H9 (cell line): ENCODE data around the gene FANCF. TPM values are rescaled to one million over a fixed set of nuclear protein-coding genes. Genes with fewer than 3 reads are reported as not detected.

Experiments
- DNase-seq: peaks from one replicate; pipeline ENCODE4 v3.0.0-alpha.2; 2017
- H2AFZ ChIP-seq: one replicate; pipeline ENCODE4 v1.6.1; 2013; ENCODE audit warnings: mild to moderate bottlenecking, low read length, control low read depth, moderate library complexity
- H2AK5ac ChIP-seq: 2 replicates; pipeline ENCODE4 v1.6.1; 2013; ENCODE audit warnings: low read length, control low read depth, mixed read lengths; ENCODE audit not compliant: insufficient read length
- H2BK120ac ChIP-seq: one replicate; pipeline ENCODE4 v1.6.1; 2013; ENCODE audit warnings: low read depth, mild to moderate bottlenecking, low read length, control low read depth, inconsistent platforms; ENCODE audit not compliant: poor library complexity, severe bottlenecking
- H2BK12ac ChIP-seq: 2 replicates; pipeline ENCODE4 v1.6.1; 2013; ENCODE audit warnings: low read length, control low read depth, mixed read lengths, low read depth; ENCODE audit not compliant: insufficient read length
- H2BK15ac ChIP-seq: 2 replicates; pipeline ENCODE4 v1.6.1; 2013; ENCODE audit warnings: low read depth, low read length, control low read depth
- H2BK20ac ChIP-seq: one replicate; pipeline ENCODE4 v1.6.1; 2013; ENCODE audit warnings: low read depth, mild to moderate bottlenecking, low read length, control low read depth, inconsistent platforms; ENCODE audit not compliant: poor library complexity, severe bottlenecking
- H2BK5ac ChIP-seq: 2 replicates; pipeline ENCODE4 v1.6.1; 2013; ENCODE audit warnings: low read length, control low read depth, mixed read lengths; ENCODE audit not compliant: insufficient read length
- H3K14ac ChIP-seq: 2 replicates; pipeline ENCODE4 v1.6.1; 2013; ENCODE audit warnings: low read length, control low read depth; ENCODE audit not compliant: insufficient read depth
- H3K18ac ChIP-seq: 2 replicates; pipeline ENCODE4 v1.6.1; 2013; ENCODE audit warnings: low read depth, mild to moderate bottlenecking, mixed read lengths, low read length, control low read depth; ENCODE audit not compliant: insufficient read length
- H3K23ac ChIP-seq: 2 replicates; pipeline ENCODE4 v1.6.1; 2013; ENCODE audit warnings: low read length, control low read depth, mixed read lengths, low read depth; ENCODE audit not compliant: insufficient read length
- H3K23me2 ChIP-seq: 2 replicates; pipeline ENCODE4 v1.6.1; 2013; ENCODE audit warnings: low read depth, mild to moderate bottlenecking, mixed read lengths, low read length, control low read depth; ENCODE audit not compliant: insufficient read length, poor library complexity, severe bottlenecking
- H3K27ac ChIP-seq: 2 replicates; pipeline ENCODE4 v1.5.1; 2013; ENCODE audit warnings: low read length, control low read depth, mixed read lengths, low read depth; ENCODE audit not compliant: insufficient read length
- H3K27me3 ChIP-seq: 2 replicates; pipeline ENCODE4 v1.6.1; 2013; ENCODE audit warnings: low read length, control low read depth, inconsistent platforms; ENCODE audit not compliant: insufficient read depth
- H3K4ac ChIP-seq: 2 replicates; pipeline ENCODE4 v1.6.1; 2013; ENCODE audit warnings: low read depth, mild to moderate bottlenecking, control low read depth, inconsistent platforms, low read length, moderate library complexity
- H3K4me1 ChIP-seq: 2 replicates; pipeline ENCODE4 v1.6.1; 2013; ENCODE audit warnings: low read length, control low read depth, inconsistent platforms; ENCODE audit not compliant: insufficient read depth
- H3K4me2 ChIP-seq: 2 replicates; pipeline ENCODE4 v1.6.1; 2013; ENCODE audit warnings: low read length, control low read depth, mixed read lengths; ENCODE audit not compliant: insufficient read length, insufficient read depth
- H3K56ac ChIP-seq: 2 replicates; pipeline ENCODE4 v1.6.1; 2013; ENCODE audit warnings: low read depth, mild to moderate bottlenecking, mixed read lengths, low read length, control low read depth; ENCODE audit not compliant: insufficient read length
- H3K79me1 ChIP-seq: 2 replicates; pipeline ENCODE4 v1.6.1; 2013; ENCODE audit warnings: low read depth, mild to moderate bottlenecking, moderate library complexity, low read length, control low read depth, inconsistent platforms; ENCODE audit not compliant: insufficient read depth, poor library complexity, severe bottlenecking
- H3K79me2 ChIP-seq: 2 replicates; pipeline ENCODE4 v1.6.1; 2013; ENCODE audit warnings: low read length, control low read depth, inconsistent platforms; ENCODE audit not compliant: insufficient read depth
- H3K9ac ChIP-seq: 2 replicates; pipeline ENCODE4 v1.6.1; 2013; ENCODE audit warnings: low read length, control low read depth, mixed read lengths; ENCODE audit not compliant: insufficient read length; ENCODE audit errors: extremely low read depth
- H3K9me3 ChIP-seq: one replicate; pipeline ENCODE4 v1.6.1; 2013; ENCODE audit warnings: low read depth, low read length, inconsistent platforms; ENCODE audit not compliant: control insufficient read depth
- H3T11ph ChIP-seq: one replicate; pipeline ENCODE4 v1.6.1; 2013; ENCODE audit warnings: mild to moderate bottlenecking, low read length, control low read depth, inconsistent platforms
- H4K20me1 ChIP-seq: one replicate; pipeline ENCODE4 v1.6.1; 2013; ENCODE audit not compliant: control insufficient read depth, insufficient read length, insufficient read depth
- H4K5ac ChIP-seq: 2 replicates; pipeline ENCODE4 v1.6.1; 2013; ENCODE audit warnings: low read depth, mild to moderate bottlenecking, mixed read lengths, low read length, control low read depth; ENCODE audit not compliant: insufficient read length
- H4K8ac ChIP-seq: replicated peaks from 2 replicates; pipeline ENCODE4 v1.6.1; 2013; ENCODE audit warnings: low read length, control low read depth, mixed read lengths, low read depth; ENCODE audit not compliant: insufficient read length
- H4K91ac ChIP-seq: 2 replicates; pipeline ENCODE4 v1.6.1; 2013; ENCODE audit warnings: low read depth, mild to moderate bottlenecking, moderate library complexity, mixed read lengths, low read length, control low read depth; ENCODE audit not compliant: insufficient read length
- H3K27ac Mint-ChIP-seq, 3 experiments: 2 replicates in 2 of 3; 3 replicates in 1 of 3; pipeline ENCODE4 v1.8.0; 2020 to 2021; ENCODE audit warnings: mixed read lengths in 3 of 3, mild to moderate bottlenecking in 1 of 3, moderate library complexity in 1 of 3
- H3K27me3 Mint-ChIP-seq: 2 replicates; pipeline ENCODE4 v1.8.0; 2021; ENCODE audit warnings: low read depth, mild to moderate bottlenecking, moderate library complexity, mixed read lengths
- H3K36me3 Mint-ChIP-seq, 3 experiments: 2 replicates in 2 of 3; 3 replicates in 1 of 3; pipeline ENCODE4 v1.8.0; 2020 to 2021; ENCODE audit warnings: low read depth in 3 of 3, mixed read lengths in 3 of 3; ENCODE audit not compliant: insufficient read depth in 1 of 3
- H3K4me1 Mint-ChIP-seq, 2 experiments: 2 replicates each; pipeline ENCODE4 v1.8.0; 2020; ENCODE audit warnings: mixed read lengths in 2 of 2
- H3K4me3 Mint-ChIP-seq, 2 experiments: 2 replicates in 1 of 2; 3 replicates in 1 of 2; pipeline ENCODE4 v1.8.0; 2020 to 2021; ENCODE audit warnings: mild to moderate bottlenecking in 2 of 2, mixed read lengths in 2 of 2, moderate library complexity in 1 of 2
- H3K9me3 Mint-ChIP-seq, 2 experiments: 2 replicates in 1 of 2; 3 replicates in 1 of 2; pipeline ENCODE4 v1.8.0; 2020; ENCODE audit warnings: mild to moderate bottlenecking in 2 of 2, mixed read lengths in 2 of 2, moderate library complexity in 1 of 2
- total RNA-seq: library from RNA; stranded (reverse); gene quantifications from 2 replicates; pipeline ENCODE4 v1.2.1, GENCODE V29; 2021
- TF ChIP-seq, protein P1 (sequence below): fragments of 200-600 bp; sonication (generic); conservative IDR thresholded peaks from 3 replicates; pipeline ENCODE4 v1.8.0; 2021; ENCODE audit warnings: antibody characterized with exemption, mild to moderate bottlenecking

Gene FANCF
- total RNA-seq, 1 experiment from 2014 or later = 15.3 TPM

GRCh38 chr11:22641559-22641958 lies 15.9 kb upstream of the FANCF start:
- H3K4me1 Mint-ChIP-seq = peaks cover 11 to 19% of the 10 kb centered on the region in 2 experiments
- Histone ChIP-seq H2BK15ac (no peak overlapping the region), H3K4ac (no peak overlapping the region), H4K8ac (no peak overlapping the region), H3K56ac (no peak overlapping the region), H3K4me1 (no peaks in the 10 kb centered on the region), H3K23ac (no peak overlapping the region), H3K79me1 (no peaks in the 10 kb centered on the region), H2BK12ac (no peak overlapping the region), H2AK5ac (no peak overlapping the region), H3K9ac (no peak overlapping the region), H3K18ac (no peak overlapping the region), H4K5ac (no peak overlapping the region), H3K4me2 (no peak overlapping the region), H2AFZ (no peak overlapping the region), H4K20me1 (no peaks in the 10 kb centered on the region), H3K27ac (no peak overlapping the region), H3K9me3 (no peaks in the 10 kb centered on the region), H3K79me2 (no peaks in the 10 kb centered on the region), H4K91ac (no peak overlapping the region), H3K23me2 (no peaks in the 10 kb centered on the region), H2BK5ac (no peak overlapping the region), H3K14ac (no peak overlapping the region), H3T11ph (no peak overlapping the region), H2BK120ac (no peak overlapping the region), H2BK20ac (no peak overlapping the region), H3K27me3 (no peaks in the 10 kb centered on the region; the same call in 1 of the 2 replicates)
- peaks cover 22% of the 10 kb centered on the region for H3K27me3 Mint-ChIP-seq
- TF ChIP-seq, protein P1, sequence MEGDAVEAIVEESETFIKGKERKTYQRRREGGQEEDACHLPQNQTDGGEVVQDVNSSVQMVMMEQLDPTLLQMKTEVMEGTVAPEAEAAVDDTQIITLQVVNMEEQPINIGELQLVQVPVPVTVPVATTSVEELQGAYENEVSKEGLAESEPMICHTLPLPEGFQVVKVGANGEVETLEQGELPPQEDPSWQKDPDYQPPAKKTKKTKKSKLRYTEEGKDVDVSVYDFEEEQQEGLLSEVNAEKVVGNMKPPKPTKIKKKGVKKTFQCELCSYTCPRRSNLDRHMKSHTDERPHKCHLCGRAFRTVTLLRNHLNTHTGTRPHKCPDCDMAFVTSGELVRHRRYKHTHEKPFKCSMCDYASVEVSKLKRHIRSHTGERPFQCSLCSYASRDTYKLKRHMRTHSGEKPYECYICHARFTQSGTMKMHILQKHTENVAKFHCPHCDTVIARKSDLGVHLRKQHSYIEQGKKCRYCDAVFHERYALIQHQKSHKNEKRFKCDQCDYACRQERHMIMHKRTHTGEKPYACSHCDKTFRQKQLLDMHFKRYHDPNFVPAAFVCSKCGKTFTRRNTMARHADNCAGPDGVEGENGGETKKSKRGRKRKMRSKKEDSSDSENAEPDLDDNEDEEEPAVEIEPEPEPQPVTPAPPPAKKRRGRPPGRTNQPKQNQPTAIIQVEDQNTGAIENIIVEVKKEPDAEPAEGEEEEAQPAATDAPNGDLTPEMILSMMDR = no peak
- H3K4me3 Mint-ChIP-seq = no peak overlapping the region
- no peak for DNase-seq
- no peaks in the 10 kb centered on the region for H3K9me3 Mint-ChIP-seq
- no peaks in the 10 kb centered on the region for H3K36me3 Mint-ChIP-seq
- H3K27ac Mint-ChIP-seq = no peak overlapping the region
